WTC11 (cell line): Measurements from ENCODE around the gene ATF5.

Experiments
- ATF2 ChIP-seq: sonication (generic); formaldehyde crosslinking; IDR thresholded peaks from 2 replicates; pipeline ENCODE4 v1.8.1; 2022; ENCODE audit warnings: low read depth, missing genetic modification reagents, borderline replicate concordance
- CTCF ChIP-seq: fragments of 200-600 bp; IDR thresholded peaks from 2 replicates; pipeline ENCODE4 v1.8.0; 2022; ENCODE audit warnings: antibody characterized with exemption
- FOXP4 ChIP-seq: sonication (generic); formaldehyde crosslinking; IDR thresholded peaks from 2 replicates; pipeline ENCODE4 v1.8.0; 2022; ENCODE audit warnings: mild to moderate bottlenecking, missing genetic modification reagents
- NR2C2 ChIP-seq: sonication (generic); formaldehyde crosslinking; IDR thresholded peaks from 2 replicates; pipeline ENCODE4 v1.8.0; 2022; ENCODE audit warnings: mild to moderate bottlenecking, missing genetic modification reagents
- SMAD3 ChIP-seq: sonication (generic); formaldehyde crosslinking; IDR thresholded peaks from 2 replicates; pipeline ENCODE4 v1.8.0; 2022; ENCODE audit warnings: missing genetic modification reagents, mild to moderate bottlenecking, borderline replicate concordance
- TCF7 ChIP-seq: sonication (generic); formaldehyde crosslinking; IDR thresholded peaks from 2 replicates; pipeline ENCODE4 v1.8.0; 2022; ENCODE audit warnings: mild to moderate bottlenecking, low read depth, missing genetic modification reagents, moderate library complexity
- TEAD4 ChIP-seq: sonication (generic); formaldehyde crosslinking; IDR thresholded peaks from 2 replicates; pipeline ENCODE4 v1.8.0; 2022; ENCODE audit warnings: mild to moderate bottlenecking, missing genetic modification reagents
- ZNF138 ChIP-seq: sonication (generic); formaldehyde crosslinking; conservative IDR thresholded peaks from 2 replicates; pipeline ENCODE4 v1.8.1; 2022; ENCODE audit warnings: mild to moderate bottlenecking, moderate library complexity, missing genetic modification reagents

- TF ChIP-seq CTCF (no peak), SMAD3 (no peak), TCF7 (no peak), FOXP4 (CRISPR knock-in tag) (no peak), TEAD4 (CRISPR knock-in tag) (no peak), ZNF138 (CRISPR knock-in tag) (no peak), ATF2 (CRISPR knock-in tag) (no peak), NR2C2 (CRISPR knock-in tag) (no peak)
Measured at GRCh38 chr19:49949742-49950589, 21.0 kb downstream of the ATF5 start.
